K562 (cell line): ENCODE data around the gene CHPF2. TPM values are rescaled to one million over a fixed set of nuclear protein-coding genes. Genes with fewer than 3 reads are reported as not detected.
A peak's percentile ranks its signal among the peaks of the same experiment; 100 is the strongest.

Source experiments
- ATF1 ChIP-seq, 2 experiments: fragments of 450-650 bp in 1 of 2; IDR thresholded peaks; 2 replicates each; pipeline ENCODE4 v1.6.1; 2016; ENCODE audit warnings: missing compliant biosample characterization in 1 of 2, missing genetic modification characterization in 1 of 2
- GABPB1 ChIP-seq: sonication (generic); formaldehyde crosslinking; IDR thresholded peaks from 2 replicates; pipeline ENCODE4 v1.8.0; 2022; ENCODE audit warnings: mild to moderate bottlenecking, missing genetic modification reagents
- HDAC1 ChIP-seq, 2 experiments: fragments of 450-650 bp; IDR thresholded peaks; 2 replicates each; pipeline ENCODE4 v1.6.1; 2016 to 2017; ENCODE audit warnings: inconsistent platforms in 1 of 2, mild to moderate bottlenecking in 1 of 2, moderate library complexity in 1 of 2
- HIVEP1 ChIP-seq: fragments of 250-450 bp; sonication (Bioruptor Pico); IDR thresholded peaks from 2 replicates; pipeline ENCODE4 v1.4.0; 2020; ENCODE audit warnings: mild to moderate bottlenecking
- POLR2G ChIP-seq: fragments of 200-400 bp; formaldehyde crosslinking; IDR thresholded peaks from 2 replicates; pipeline ENCODE4 v1.6.1; 2017; ENCODE audit warnings: low read depth, mild to moderate bottlenecking, antibody characterized with exemption, low read length, moderate library complexity
- PTTG1 ChIP-seq: fragments of 450-650 bp; IDR thresholded peaks from 2 replicates; pipeline ENCODE4 v1.6.1; 2016; ENCODE audit warnings: low read depth, mild to moderate bottlenecking, missing genetic modification characterization, missing compliant biosample characterization
- RBM39 ChIP-seq: fragments of 200-400 bp; formaldehyde crosslinking; optimal IDR thresholded peaks from 2 replicates; pipeline ENCODE3; 2018; ENCODE audit warnings: low read depth, low read length
- RNF2 ChIP-seq: sonication (generic); IDR thresholded peaks from 2 replicates; pipeline ENCODE4 v1.6.1; 2016
- STAT5A ChIP-seq: IDR thresholded peaks from 2 replicates; pipeline ENCODE4 v1.6.1; 2012; ENCODE audit warnings: low read length, inconsistent platforms, borderline replicate concordance
- TRIM24 ChIP-seq, 2 experiments: fragments of 450-650 bp; IDR thresholded peaks; 2 replicates each; pipeline ENCODE4 v1.6.1; 2016
- ZNF140 ChIP-seq: fragments of 250-450 bp; sonication (Bioruptor Pico); IDR thresholded peaks from 2 replicates; pipeline ENCODE4 v1.8.0; 2021; ENCODE audit warnings: moderate library complexity, mild to moderate bottlenecking, inconsistent platforms
- ZNF232 ChIP-seq: sonication (generic); formaldehyde crosslinking; IDR thresholded peaks from 2 replicates; pipeline ENCODE4 v1.8.0; 2022; ENCODE audit warnings: mild to moderate bottlenecking, missing genetic modification reagents
- ZNF274 ChIP-seq: IDR thresholded peaks from 2 replicates; pipeline ENCODE4 v1.6.1; 2011; ENCODE audit warnings: low read depth, mild to moderate bottlenecking, low read length, moderate library complexity, borderline replicate concordance
- ZNF436 ChIP-seq: fragments of 250-450, 450-650 bp; sonication (Bioruptor Pico); formaldehyde crosslinking; IDR thresholded peaks from 2 replicates; pipeline ENCODE4 v1.7.0; 2020; ENCODE audit warnings: mild to moderate bottlenecking
- ZNF75A ChIP-seq: fragments of 450-650 bp; formaldehyde crosslinking; IDR thresholded peaks from 2 replicates; pipeline ENCODE4 v1.4.0; 2020; ENCODE audit warnings: mild to moderate bottlenecking
- ZNF778 ChIP-seq: fragments of 450-650 bp; formaldehyde crosslinking; IDR thresholded peaks from 2 replicates; pipeline ENCODE4 v1.4.0; 2020; ENCODE audit warnings: mild to moderate bottlenecking, moderate library complexity
- polyA plus RNA-seq, 8 experiments: library from polyadenylated mRNA; depleted of rRNA in 4 of 8; stranded (reverse) in 5 of 8; unstranded in 3 of 8; fragments of >200 nt; fragmentation: Nextera tagmentation in 2 of 8; fragmentation: Illumina TruSeq in 1 of 8; extraction: Ambion mirVana in 2 of 8; extraction: Trizol in 1 of 8; gene quantifications; 2 replicates each; pipeline versions ENCODE4 v1.2.1 to v1.2.3, GENCODE V29; 2011 to 2014; ENCODE audit warnings: inconsistent platforms in 1 of 8, missing spikeins in 1 of 8
- total RNA-seq, 7 experiments: library from RNA; depleted of rRNA in 6 of 7; stranded (reverse); fragments of >200 nt in 6 of 7; fragmentation: Illumina TruSeq in 2 of 7; extraction: Trizol in 2 of 7; gene quantifications; 2 replicates each; pipeline versions ENCODE4 v1.2.1 to v1.2.3, GENCODE V29; 2011 to 2021; ENCODE audit warnings: low replicate concordance in 1 of 7
- TF ChIP-seq, protein P1 (sequence below): fragments of 450-650 bp; formaldehyde crosslinking; IDR thresholded peaks from 2 replicates; pipeline ENCODE4 v1.4.0; 2022; ENCODE audit warnings: missing genetic modification characterization
- TF ChIP-seq, protein P2 (sequence below): fragments of 150-350 bp; conservative IDR thresholded peaks from 2 replicates; pipeline ENCODE4 v1.6.1; 2014; ENCODE audit warnings: low read length
- TF ChIP-seq, protein P3 (sequence below): IDR thresholded peaks from 2 replicates; pipeline ENCODE4 v1.6.1; 2011; ENCODE audit warnings: borderline replicate concordance, low read depth, mild to moderate bottlenecking, moderate library complexity, low read length; ENCODE audit not compliant: insufficient read depth, poor library complexity, severe bottlenecking
- TF ChIP-seq, protein P4 (sequence below), 2 experiments: IDR thresholded peaks; 2 replicates each; pipeline ENCODE4 v1.6.1; 2011; ENCODE audit warnings: borderline replicate concordance in 1 of 2, control low read depth in 1 of 2, low read depth in 1 of 2, low read length in 1 of 2, mild to moderate bottlenecking in 1 of 2, mixed read lengths in 1 of 2, moderate library complexity in 1 of 2; ENCODE audit not compliant: insufficient read depth in 1 of 2, insufficient read length in 1 of 2, poor library complexity in 1 of 2, severe bottlenecking in 1 of 2; ENCODE audit errors: extremely low read depth in 1 of 2
- TF ChIP-seq, protein P5 (sequence below): fragments of 250-450 bp; sonication (Bioruptor Pico); IDR thresholded peaks from 2 replicates; pipeline ENCODE4 v1.9.0; 2021; ENCODE audit warnings: mild to moderate bottlenecking

CHPF2 gene
- total and polyA plus RNA-seq, 9 of the 15 experiments (the other 6 are each of a cell fraction or from before 2014, with no cell fraction given): 0.08 to 32.8 (median 10.5) TPM

DNA sequence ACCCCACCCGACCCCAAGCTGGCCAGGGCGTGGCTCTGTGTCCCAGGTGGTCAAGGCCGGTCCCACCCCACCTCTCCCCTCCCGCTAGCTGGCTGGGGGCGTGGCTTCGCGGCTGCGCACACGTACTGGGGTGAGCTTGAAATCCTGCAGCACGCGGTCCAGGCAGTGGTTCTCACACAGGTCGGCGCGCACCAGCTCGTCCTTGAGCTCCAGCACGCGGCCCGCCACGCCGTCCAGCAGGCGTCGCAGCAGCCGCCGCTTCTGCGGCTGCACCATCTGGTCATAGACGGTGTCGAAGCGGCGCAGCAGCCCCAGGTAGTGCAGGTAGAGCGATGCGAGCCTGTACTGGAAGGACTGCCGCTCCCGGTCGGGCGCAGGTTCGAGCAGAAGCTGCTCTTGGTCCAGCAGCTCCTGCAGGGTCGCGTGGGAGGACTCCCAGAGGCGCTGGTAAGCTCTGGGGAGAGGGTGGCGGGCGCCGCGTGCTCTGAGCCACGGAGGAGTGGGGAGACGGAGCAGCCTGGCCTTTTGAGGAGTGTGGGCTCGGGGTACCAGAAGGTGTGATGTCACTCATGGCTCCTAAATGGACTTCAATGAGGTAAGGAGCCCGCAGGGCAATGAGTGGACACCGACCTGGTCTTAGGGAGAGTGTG lies 27.8 kb upstream of the CHPF2 start (continued):
- TF ChIP-seq, protein P1, sequence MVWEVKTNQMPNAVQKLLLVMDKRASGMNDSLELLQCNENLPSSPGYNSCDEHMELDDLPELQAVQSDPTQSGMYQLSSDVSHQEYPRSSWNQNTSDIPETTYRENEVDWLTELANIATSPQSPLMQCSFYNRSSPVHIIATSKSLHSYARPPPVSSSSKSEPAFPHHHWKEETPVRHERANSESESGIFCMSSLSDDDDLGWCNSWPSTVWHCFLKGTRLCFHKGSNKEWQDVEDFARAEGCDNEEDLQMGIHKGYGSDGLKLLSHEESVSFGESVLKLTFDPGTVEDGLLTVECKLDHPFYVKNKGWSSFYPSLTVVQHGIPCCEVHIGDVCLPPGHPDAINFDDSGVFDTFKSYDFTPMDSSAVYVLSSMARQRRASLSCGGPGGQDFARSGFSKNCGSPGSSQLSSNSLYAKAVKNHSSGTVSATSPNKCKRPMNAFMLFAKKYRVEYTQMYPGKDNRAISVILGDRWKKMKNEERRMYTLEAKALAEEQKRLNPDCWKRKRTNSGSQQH: no peak
- TF ChIP-seq ZNF436 (CRISPR knock-in tag) (no peak), STAT5A (no peak), ZNF75A (CRISPR knock-in tag) (no peak), ZNF140 (CRISPR knock-in tag) (no peak), GABPB1 (CRISPR knock-in tag) (no peak), ZNF274 (no peak), HDAC1 (IDR thresholded peaks at IDR 0.05) (no peak), RBM39 (no peak), TRIM24 (IDR thresholded peaks at IDR 0.05) (no peak), ZNF232 (0 out of 2 replicates have a peak, but pooled peaks have one; percentile 77), RNF2 (peak; percentile 69), ATF1 (CRISPR knock-in tag; IDR thresholded peaks at IDR 0.05) (no peak), ATF1 (tag; IDR thresholded peaks at IDR 0.05) (no peak), HIVEP1 (CRISPR knock-in tag) (no peak), POLR2G (peak; percentile 44; the same call in 1 of the 2 replicates), PTTG1 (no peak), ZNF778 (CRISPR knock-in tag) (no peak)
- TF ChIP-seq, protein P2, sequence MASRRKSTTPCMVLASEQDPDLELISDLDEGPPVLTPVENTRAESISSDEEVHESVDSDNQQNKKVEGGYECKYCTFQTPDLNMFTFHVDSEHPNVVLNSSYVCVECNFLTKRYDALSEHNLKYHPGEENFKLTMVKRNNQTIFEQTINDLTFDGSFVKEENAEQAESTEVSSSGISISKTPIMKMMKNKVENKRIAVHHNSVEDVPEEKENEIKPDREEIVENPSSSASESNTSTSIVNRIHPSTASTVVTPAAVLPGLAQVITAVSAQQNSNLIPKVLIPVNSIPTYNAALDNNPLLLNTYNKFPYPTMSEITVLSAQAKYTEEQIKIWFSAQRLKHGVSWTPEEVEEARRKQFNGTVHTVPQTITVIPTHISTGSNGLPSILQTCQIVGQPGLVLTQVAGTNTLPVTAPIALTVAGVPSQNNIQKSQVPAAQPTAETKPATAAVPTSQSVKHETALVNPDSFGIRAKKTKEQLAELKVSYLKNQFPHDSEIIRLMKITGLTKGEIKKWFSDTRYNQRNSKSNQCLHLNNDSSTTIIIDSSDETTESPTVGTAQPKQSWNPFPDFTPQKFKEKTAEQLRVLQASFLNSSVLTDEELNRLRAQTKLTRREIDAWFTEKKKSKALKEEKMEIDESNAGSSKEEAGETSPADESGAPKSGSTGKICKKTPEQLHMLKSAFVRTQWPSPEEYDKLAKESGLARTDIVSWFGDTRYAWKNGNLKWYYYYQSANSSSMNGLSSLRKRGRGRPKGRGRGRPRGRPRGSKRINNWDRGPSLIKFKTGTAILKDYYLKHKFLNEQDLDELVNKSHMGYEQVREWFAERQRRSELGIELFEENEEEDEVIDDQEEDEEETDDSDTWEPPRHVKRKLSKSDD: no peak
- TF ChIP-seq, protein P3, sequence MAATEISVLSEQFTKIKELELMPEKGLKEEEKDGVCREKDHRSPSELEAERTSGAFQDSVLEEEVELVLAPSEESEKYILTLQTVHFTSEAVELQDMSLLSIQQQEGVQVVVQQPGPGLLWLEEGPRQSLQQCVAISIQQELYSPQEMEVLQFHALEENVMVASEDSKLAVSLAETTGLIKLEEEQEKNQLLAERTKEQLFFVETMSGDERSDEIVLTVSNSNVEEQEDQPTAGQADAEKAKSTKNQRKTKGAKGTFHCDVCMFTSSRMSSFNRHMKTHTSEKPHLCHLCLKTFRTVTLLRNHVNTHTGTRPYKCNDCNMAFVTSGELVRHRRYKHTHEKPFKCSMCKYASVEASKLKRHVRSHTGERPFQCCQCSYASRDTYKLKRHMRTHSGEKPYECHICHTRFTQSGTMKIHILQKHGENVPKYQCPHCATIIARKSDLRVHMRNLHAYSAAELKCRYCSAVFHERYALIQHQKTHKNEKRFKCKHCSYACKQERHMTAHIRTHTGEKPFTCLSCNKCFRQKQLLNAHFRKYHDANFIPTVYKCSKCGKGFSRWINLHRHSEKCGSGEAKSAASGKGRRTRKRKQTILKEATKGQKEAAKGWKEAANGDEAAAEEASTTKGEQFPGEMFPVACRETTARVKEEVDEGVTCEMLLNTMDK: peak; percentile 81
- TF ChIP-seq, protein P4, sequence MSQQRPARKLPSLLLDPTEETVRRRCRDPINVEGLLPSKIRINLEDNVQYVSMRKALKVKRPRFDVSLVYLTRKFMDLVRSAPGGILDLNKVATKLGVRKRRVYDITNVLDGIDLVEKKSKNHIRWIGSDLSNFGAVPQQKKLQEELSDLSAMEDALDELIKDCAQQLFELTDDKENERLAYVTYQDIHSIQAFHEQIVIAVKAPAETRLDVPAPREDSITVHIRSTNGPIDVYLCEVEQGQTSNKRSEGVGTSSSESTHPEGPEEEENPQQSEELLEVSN (IDR thresholded peaks at IDR 0.05; ENCODE audit: borderline replicate concordance in 1 of 2, extremely low read depth in 1 of 2, insufficient read depth in 1 of 2, insufficient read length in 1 of 2, low read depth in 1 of 2, low read length in 1 of 2, poor library complexity in 1 of 2, severe bottlenecking in 1 of 2): peak; percentile 81 to 97
- TF ChIP-seq, protein P5, sequence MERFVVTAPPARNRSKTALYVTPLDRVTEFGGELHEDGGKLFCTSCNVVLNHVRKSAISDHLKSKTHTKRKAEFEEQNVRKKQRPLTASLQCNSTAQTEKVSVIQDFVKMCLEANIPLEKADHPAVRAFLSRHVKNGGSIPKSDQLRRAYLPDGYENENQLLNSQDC: no peak
